NCI-H1930 (cell line): ENCODE results near the gene CD22.

ENCODE experiments used
- DNase-seq, 2 experiments: peaks; one replicate each; lab custom pipeline; 2025; lab: John Stamatoyannopoulos, UW

The CD22 gene

DNA sequence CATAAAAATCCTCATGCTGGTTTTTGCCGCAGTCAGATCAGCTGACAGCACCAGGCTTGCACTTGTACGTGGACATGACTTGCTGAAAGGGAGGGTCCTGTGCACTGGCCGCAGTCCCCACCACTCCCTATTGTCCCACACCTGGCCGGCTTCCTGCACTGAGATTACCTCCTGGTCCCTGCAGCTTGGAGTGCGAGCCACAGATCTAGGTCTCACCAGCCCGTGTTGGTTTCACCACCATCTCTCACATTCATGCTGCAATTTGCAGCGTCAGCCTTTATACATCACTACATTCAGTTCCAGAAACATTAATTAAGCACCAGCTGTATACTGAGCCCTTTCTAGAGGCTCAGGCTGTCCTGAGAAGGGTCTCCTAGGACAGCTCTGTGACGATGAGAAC, 15.0 kb upstream of the CD22 start:
- no peak for DNase-seq

DNA sequence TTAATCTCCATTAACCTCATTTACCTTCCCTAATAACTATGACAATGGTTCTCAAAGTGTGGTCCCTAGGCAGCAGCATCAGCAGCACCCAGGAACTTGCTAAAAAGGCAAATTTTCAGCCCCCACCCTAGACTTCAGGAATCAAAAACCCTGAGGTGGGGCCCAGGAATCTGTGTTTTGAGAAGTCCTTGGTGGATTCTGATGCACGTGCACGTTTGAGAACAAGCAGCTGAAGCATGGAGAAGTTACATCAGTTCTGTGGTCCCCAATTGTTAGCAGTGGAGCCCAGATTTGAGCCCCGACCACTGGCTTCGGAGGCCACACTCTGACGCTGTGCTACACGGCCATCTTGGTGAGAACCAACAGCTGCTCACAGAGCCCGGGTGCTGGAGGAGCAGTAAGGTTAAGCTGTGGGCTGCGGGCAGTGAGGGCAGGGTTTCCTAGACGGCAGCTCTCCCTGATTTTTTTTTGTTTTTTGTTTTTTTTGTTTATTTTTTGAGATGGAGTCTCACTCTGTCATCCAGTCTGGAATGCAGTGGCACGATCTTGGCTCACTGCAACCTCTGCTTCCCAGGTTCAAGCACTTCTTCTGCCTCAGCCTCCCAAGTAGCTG, 14.0 kb upstream of the CD22 start:
- DNase-seq: no peak

DNA sequence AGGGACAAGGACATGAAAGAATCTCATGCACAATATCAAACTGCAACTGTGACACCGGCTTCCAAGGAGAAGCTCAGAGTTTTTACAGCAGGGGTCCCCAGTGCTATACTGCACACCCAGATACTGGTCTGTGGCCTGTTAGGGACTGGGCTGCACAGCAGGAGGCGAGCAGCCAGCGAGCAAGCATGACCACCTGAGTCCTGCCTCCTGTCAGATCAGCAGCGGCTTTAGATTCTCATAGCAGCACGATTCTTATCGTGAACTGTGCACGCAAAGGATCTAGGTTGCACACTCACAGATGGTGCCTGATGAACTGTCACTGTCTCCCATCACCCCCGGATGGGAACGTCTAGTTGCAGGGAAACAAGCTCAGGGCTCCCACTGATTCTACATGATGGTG, 13.1 kb upstream of the CD22 start:
- no peak for DNase-seq

DNA sequence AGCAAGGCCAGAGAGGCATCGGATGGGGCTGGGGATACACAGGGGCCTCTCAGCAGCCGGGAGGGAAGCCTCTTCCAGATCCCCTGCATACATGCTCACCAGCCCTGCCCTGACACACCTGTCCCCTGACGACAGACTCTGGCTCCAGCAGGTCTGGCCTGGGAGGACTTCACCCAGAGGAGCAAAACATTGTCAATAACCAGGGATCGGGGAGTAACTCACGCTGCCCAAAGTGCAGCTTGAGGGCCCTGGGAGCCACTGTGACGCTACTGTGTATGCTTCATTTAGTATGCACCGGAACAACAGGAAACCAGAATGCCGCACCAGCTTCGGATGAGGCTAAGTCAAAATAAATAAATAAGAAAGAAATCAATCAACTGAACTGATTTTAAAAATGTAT, 12.4 kb upstream of the CD22 start:
- no peak for DNase-seq

DNA sequence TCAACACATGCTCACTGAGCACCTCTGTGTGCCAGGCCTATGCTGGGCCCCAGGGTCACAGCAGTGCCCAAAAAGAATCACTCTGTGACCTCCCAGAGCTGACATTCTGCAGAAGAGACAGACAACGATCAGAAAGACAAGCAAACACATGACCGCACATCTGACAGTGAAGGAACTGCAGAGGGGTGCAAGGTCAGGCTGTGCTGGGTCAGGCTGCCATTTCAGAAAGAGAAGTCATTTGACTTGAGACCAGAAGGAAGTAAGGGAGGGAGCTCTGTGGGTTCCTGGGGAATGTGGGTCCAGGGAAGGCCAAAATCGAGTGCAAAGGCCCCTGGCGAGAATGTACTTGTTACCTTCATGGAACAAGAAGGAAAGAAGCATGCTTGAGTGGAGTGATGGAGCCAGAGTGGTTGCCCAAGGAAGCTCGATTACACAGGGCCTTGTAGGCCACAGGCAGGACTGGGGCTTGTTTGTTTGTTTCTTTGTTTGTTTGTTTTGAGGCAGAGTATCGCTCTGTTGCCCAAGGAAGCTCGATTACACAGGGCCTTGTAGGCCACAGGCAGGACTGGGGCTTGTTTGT, 11.4 kb upstream of the CD22 start:
- DNase-seq: no peak

DNA sequence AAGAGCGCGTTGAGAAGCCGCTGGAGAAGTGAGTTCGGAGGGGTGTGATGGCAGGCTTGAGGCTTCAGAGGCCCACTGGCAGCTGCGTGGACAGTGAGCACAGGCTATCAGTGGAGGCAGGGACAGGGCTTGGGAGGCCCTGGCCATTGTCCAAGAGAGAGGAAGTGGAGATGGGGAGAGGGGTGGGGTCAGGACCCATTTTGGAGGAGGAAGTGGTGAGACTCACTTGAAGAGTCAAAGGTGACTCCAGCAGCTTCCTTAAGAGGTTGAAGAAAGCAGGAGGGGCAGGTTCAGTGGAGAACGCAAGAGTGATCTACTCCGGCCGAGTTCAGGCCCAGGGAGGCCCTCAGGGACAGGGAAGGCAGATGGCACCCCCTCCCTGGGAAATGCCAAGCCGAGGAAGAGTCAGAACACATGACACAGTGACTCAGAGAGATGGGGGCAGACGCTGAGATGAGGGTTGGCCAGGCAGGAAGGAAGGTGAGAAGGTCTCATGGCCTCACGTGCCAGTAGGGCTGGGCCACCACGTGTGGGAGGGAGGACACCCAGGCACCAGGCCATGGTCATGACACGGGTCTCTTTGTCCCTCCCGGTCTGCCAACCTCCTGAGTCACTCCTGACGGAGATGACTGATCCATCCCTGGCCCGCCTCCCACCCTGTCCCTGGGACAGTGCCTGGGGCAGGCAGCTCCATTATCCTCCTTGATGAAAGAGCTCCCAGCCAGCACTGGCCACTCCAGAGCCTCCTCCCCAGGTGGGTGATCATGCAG, 10.1 kb upstream of the CD22 start:
- DNase-seq: no peak

DNA sequence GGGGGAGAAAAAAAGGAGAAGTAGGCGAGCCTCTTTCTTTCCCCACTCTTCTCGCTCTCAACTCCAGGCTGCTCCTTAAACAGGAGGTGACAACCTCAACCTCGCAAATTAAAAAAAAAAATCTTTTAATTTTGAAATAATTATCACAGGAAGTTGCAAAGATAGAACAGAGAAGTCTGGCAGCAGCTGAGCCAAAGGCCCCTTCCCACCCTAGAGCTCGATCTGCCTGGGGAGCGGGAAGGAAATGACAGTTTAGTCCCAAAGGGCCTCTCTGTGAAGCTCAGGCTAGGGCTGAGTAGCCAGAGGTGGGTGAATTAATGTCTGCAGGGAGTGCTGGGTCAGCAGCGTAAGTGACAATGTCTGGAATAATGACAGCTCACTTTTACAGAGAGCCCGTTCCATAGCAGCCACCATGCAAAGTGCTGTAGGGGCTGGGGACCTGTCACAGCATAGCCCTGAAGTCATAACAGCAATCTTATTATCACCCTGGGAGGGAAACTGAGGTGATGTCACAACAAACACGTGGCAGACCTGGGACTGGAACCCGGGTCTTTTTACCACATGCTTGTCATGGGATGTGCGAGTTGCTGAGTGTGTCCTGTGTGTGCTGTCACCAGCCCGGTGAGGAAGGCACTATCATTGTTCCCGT, 8.8 kb upstream of the CD22 start:
- no peak for DNase-seq

DNA sequence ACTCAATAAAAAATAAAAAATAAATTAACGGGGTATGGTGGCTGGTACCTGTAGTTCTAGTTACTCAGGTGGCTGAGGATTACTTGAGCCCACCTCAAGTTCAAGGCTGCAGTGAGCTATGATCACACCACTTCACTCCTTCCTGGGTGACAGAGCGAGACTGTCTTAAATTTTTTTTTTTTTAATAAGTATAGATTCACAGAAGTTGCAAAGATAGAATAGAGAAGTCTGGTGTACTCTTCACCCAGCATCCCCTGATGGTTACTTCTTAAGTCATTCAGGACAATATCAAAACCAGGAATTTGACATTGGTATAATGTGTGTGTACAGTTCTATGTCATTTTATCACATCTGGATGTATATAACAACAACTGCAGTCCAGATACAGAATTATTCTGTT, 7.7 kb upstream of the CD22 start:
- DNase-seq: no peak

DNA sequence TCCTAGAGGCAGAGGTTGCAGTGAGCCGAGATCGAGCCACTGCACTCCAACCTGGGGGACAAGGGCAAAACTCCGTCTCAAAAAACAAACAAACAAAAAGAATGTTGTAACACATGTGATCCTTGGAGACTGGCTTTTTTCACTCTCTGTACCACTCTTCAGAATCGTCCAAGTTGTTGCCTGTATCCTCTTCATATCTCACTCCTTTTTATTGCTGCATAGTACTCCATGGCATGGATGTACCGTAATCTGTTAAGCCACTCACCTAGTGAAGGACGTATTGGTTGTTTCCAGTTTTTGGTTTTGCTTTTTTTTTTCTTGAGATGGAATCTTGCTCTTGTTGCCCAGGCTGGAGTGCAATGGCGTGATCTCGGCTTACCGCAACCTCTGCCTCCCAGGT, 7.0 kb upstream of the CD22 start:
- no peak for DNase-seq

DNA sequence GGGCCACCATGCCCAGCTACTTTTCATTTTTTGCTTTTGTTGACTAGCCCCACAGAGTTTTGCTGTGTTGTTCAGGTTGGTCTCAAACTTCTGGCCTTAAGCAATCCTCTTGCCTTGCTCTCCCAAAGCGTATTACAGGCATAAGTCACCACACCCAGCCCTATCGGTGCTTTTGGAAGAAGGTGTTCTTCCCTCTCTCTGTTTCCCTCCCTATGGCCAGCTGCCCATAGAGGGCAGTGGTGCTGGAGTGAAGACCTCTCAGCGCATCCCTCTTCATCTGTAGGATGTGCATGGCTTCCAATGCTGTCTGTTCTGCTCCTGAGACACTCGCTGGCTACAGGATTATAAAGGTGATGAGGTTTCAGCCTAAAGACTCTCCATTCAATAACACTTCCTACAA, 1.3 kb upstream of the CD22 start:
- DNase-seq: peak in 1 of 2 experiments; percentile 29

DNA sequence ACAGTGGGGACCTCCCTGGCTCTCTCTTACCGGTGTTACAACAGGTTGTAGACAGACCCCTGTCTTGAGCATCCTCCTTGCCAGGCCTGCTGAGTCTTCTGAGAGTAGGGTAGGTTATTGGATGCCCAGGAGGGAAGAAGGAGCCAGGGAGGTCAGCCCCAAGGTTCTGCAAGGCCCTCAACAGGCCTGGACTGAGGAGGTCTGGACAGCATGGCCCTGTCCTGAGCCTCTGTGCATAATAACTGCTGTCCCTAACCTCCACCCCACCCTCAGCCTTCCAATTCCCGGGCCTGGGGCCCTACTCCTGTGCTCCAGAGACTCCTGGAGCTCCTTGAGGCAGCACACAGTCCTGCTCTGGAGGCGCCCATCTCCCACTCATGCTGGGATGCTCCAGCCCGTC, 336 bp downstream of the CD22 start:
- no peak for DNase-seq

DNA sequence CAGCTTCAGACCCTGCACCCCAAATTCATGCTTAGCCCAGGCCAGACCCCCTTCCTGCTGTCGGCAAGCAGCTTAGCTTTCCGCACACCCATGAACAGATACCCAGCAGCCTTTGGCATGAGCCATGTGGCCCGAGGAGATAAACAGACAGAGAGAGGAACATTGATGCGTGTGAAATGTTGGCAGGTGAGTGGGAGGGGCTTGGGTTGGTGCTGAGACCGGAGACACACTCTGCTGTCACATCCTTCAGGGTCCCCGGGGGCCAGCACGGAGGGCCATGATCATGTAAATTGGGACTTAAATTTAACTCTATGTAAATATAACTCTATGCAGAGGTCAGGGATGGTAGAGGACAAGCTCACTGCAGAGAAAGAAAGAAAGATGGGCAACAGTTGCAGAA, 1.5 kb downstream of the CD22 start:
- DNase-seq: no peak

DNA sequence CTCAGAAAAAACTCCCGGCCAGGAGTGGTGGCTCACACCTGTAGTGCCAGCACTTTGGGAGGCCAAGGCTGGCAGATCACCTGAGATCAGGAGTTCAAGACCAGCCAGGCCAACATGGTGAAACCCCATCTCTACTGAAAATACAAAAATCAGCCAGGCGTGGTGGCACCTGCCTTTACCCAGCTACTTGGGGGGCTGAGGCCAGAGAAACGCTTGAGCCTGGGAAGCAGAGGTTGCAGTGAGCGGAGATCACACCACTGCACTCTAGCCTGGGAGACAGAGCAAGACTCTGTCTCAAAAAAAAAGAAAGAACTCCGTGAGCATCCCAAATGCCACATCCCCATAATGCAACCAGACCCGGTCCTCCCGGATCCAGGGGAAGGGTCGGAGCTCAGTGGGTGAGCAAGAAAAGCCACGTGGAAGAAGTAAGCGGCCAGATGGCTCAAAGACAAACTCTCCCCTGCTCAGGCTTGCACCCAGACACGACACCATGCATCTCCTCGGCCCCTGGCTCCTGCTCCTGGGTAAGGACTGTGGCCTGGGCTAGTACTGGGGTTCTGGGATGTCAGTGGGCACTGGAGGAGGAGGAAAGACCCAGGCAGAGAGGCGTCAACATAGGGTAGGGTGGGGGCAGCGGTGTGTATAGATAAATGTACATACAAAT, 2.7 kb downstream of the CD22 start:
- no peak for DNase-seq

DNA sequence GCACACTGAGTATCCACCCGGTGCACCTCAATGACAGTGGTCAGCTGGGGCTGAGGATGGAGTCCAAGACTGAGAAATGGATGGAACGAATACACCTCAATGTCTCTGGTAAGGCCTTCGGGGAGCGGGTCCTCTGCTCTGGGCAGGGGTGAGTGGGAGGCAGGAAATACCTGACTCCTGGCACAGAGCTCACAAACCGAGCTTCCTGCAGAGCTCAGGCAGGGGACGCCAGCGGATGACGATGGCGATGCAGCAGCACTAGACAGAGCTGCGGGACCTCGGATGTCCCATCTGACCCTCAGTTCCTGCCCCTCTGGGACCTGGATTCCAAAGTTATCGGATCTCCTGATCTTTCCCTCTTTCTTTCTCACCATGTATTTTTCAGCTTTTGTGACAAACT, 3.8 kb downstream of the CD22 start:
- no peak for DNase-seq

DNA sequence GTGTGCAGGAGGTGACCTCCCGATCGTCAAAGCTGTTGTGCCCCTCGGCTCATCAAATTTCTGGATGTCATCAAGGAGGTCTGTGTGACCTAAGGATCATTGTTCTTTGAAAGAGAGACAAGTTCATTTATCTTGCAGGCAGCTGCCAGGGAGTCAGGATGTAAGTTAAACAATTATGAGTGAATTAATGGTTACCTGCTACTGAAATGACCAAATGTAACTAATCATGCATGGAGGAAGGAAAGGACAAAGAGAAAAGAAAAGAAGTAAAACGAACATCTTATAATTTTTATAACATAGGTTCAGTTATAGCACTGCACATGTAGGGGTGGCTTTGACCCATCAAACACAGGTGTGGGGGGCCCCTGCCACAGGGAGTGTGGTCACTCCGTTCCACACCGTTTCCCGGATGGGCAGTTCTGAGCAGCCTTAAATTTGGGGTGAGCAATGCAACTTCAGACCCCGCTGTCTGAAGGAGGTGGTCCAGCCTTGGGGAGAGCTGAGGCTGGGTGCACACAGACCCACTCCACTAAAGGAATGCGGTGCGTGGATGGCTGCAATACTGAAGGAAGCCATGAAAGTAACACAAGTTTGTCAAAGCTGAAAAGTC, 5.3 kb downstream of the CD22 start:
- DNase-seq: no peak

DNA sequence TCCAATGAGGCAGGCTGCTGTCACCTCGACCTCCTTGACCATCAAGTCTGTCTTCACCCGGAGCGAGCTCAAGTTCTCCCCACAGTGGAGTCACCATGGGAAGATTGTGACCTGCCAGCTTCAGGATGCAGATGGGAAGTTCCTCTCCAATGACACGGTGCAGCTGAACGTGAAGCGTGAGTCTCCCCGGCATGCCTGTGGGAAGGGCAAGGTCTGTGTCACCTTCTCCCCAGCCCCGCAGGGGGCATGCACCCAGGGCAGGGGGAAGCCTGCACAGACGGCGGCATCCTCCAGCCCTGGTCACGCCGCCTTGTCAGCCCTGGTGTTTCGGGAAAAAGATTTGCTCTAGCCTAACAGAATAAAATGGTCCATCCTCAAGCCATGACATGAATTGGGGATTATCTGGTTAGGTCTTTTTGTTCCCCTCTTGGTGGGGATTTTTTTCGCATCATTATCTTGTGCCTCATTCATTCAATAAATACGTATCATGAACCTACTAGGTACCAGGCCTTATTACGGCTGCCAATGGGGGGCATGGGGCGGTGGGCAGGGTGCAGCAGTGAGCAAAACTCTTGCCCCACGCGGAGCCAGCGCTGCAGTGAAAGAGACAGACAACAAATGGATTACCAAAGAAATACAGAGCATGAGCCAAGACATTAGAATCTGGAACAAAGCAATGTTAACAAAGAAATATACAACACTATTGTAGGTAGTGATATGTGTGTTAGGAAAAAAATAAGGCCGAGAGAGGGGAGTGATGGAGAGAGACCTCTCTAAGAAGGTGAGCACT, 7.4 kb downstream of the CD22 start:
- no peak for DNase-seq

DNA sequence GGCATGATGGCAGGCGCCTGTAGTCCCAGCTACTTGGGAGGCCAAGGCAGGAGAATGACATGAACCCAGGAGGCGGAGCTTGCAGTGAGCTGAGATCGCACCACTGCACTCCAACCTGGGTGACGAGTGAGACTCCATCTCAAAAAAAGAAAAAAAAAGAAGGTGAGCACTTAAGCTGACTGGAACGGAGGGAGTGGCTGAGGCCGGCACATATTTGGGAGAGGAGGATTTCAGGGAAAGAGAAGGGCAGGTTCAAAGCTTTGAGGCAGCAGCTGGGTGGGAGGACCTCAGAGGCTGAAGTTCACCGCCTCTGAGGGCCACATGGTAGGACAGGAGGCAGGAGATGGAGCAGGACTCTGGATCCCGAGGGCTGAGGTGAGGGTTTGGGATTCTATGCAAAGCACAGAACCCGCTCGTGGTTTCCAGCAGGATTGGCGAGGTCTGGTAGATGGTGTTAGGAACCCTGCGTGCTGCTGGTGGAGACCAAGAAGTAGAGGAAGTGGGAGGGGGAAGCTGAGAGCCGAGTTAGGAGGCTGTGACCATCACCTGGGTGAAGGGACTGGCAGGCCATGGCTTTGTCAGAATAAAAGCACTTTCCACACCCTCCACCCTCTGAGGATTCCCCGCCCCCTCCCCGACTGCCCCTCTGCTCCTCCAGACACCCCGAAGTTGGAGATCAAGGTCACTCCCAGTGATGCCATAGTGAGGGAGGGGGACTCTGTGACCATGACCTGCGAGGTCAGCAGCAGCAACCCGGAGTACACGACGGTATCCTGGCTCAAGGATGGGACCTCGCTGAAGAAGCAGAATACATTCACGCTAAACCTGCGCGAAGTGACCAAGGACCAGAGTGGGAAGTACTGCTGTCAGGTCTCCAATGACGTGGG, 8.4 kb downstream of the CD22 start:
- DNase-seq: no peak

DNA sequence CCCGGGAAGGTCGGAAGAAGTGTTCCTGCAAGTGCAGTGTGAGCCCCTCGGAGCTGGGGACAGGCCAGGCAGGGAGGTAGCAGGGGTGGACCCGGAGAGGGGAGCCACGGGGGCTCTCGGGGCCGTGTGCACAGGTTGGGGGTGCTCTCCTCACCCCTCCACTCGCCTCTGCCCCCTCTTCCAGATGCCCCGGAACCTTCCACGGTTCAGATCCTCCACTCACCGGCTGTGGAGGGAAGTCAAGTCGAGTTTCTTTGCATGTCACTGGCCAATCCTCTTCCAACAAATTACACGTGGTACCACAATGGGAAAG, 9.0 kb downstream of the CD22 start:
- no peak for DNase-seq

DNA sequence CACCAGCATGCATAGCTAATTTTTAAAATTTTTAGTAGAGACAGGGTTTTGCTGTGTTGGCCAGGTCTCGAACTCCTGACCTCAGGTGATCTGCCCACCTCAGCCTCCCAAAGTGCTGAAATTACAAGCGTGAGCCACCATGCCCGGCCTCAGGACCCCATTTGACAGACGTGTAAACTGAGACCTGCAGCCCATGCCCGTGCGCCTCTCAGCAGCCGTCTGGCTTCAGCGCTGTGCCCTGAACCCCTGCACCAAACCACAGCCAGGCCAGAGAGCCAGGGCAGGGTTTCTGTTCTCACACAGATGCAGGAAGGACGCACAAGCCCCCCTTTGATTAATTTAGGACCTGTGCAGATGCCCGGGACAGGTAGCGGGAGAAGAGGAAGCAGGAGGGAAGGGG, 11.4 kb downstream of the CD22 start:
- DNase-seq: no peak

DNA sequence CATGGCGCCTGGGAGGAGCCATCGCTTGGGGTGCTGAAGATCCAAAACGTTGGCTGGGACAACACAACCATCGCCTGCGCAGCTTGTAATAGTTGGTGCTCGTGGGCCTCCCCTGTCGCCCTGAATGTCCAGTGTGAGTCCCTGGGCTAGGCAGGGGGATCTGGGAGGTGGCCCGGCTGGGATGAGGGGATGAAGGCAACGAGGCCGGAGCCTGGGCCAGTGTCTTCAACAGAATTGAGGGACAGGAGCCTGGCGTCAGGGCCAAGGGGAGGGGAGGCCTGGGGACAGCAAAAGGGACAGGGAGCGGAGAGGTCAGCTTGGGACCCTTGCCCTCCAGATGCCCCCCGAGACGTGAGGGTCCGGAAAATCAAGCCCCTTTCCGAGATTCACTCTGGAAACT, 12.0 kb downstream of the CD22 start:
- no peak for DNase-seq
